Kidney glomerular epithelial cell (primary cell): ENCODE measurements around the gene SNCAIP.

Source experiments
- DNase-seq: peaks from one replicate; lab custom pipeline; 2025; lab: John Stamatoyannopoulos, UW

Gene SNCAIP

GRCh38 chr5:122507581-122507980, 195.5 kb downstream of the SNCAIP start:
- no peak for DNase-seq

DNA sequence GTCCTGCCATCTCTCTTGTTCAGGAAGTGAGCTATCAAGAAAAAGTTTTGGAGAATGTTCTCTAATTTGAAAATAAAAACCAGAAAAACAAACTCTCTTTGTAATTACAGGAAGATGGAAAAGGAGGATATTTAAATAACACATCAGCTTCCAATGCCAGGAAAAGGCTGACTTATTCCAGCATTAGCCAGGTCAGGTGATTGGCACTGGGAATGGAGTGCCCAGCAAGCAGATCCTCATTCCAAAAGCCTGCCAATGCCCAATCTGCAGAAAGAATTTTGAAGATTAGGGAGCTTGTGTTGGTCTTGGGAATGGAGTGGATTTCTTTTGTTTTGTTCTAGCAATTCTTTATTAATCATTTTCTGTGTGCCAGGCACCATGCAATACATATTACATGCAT, 196.6 kb downstream of the SNCAIP start:
- no peak for DNase-seq
